Activated T-helper 2 cell treated with anti-CD3 and anti-CD28 coated beads, Interferon-gamma antibody, Interleukin-2, Interleukin-4, amounts not matched to agents 10 μg/mL and 5 μg/mL and 100 μg/mL, durations not matched to agents 14 hours and 24 hours and 36 hours (primary cell): ENCODE measurements around the gene ERC2. TPM values are rescaled to one million over a fixed set of nuclear protein-coding genes. Genes with fewer than 3 reads are reported as not detected.

Source experiments
- DNase-seq: peaks from one replicate; pipeline ENCODE4 v3.0.0; 2021; ENCODE audit warnings: low spot score
- H3K27ac Mint-ChIP-seq: one replicate; pipeline ENCODE4 v1.8.0; 2021; ENCODE audit warnings: mixed read lengths
- H3K27me3 Mint-ChIP-seq: one replicate; pipeline ENCODE4 v1.8.0; 2021; ENCODE audit warnings: low read depth, mixed read lengths
- H3K36me3 Mint-ChIP-seq: one replicate; pipeline ENCODE4 v1.8.0; 2021; ENCODE audit warnings: low read depth, mixed read lengths
- H3K4me1 Mint-ChIP-seq: one replicate; pipeline ENCODE4 v1.8.0; 2021; ENCODE audit warnings: low read depth, mixed read lengths
- H3K4me3 Mint-ChIP-seq: one replicate; pipeline ENCODE4 v1.8.0; 2021; ENCODE audit warnings: low read depth, mild to moderate bottlenecking, moderate library complexity, mixed read lengths
- H3K9me3 Mint-ChIP-seq: one replicate; pipeline ENCODE4 v1.8.0; 2021; ENCODE audit warnings: mixed read lengths
- intact Hi-C: fragments of 100-400 bp; cut with micrococcal nuclease; formaldehyde crosslinking; loops from one replicate; pipeline ENCODE4 v1.15.1; 2023
- total RNA-seq: library from RNA; stranded (reverse); gene quantifications from 2 replicates; pipeline ENCODE4 v1.2.3, GENCODE V29; 2022

ERC2 gene
- total RNA-seq, 1 donor from 2014 or later = 0.09 TPM

DNA sequence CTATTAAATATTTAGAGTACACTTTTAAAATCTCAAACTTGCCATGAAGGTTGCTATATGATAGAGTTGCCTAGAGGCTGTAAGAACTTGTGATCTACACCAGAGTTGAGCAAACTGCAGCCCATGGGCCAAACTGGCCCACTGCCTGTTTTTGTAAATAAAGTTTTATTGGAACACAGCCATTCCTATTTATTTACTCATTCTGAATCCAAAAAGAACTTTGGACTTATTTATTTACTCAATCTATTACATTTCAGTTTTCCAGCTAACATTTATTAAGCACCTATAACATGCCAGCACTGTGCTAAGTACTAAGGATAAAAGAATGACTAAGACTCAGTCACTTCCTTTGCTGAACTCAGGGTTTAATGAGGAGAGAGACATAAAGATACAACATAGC lies 403.6 kb downstream of the ERC2 start:
- DNase-seq = no peak
- no peaks in the 10 kb centered on the region for H3K4me1 Mint-ChIP-seq
- no peak overlapping the region for H3K4me3 Mint-ChIP-seq
- H3K36me3 Mint-ChIP-seq = no peaks in the 10 kb centered on the region
- intact Hi-C loops = no loop called here
- H3K9me3 Mint-ChIP-seq = no peaks in the 10 kb centered on the region
- H3K27me3 Mint-ChIP-seq = no peaks in the 10 kb centered on the region
- H3K27ac Mint-ChIP-seq = no peak overlapping the region

GRCh38 chr3:56061279-56061626 lies 407.0 kb downstream of the ERC2 start:
- intact Hi-C loops = no loop called here
- H3K4me1 Mint-ChIP-seq = no peaks in the 10 kb centered on the region
- H3K9me3 Mint-ChIP-seq = no peaks in the 10 kb centered on the region
- no peaks in the 10 kb centered on the region for H3K36me3 Mint-ChIP-seq
- H3K27ac Mint-ChIP-seq = no peak overlapping the region
- no peaks in the 10 kb centered on the region for H3K27me3 Mint-ChIP-seq
- no peak overlapping the region for H3K4me3 Mint-ChIP-seq
- no peak for DNase-seq

GRCh38 chr3:56060521-56061278 lies 407.6 kb downstream of the ERC2 start:
- Mint-ChIP-seq H3K4me3 (no peak overlapping the region), H3K9me3 (no peaks in the 10 kb centered on the region)

DNA sequence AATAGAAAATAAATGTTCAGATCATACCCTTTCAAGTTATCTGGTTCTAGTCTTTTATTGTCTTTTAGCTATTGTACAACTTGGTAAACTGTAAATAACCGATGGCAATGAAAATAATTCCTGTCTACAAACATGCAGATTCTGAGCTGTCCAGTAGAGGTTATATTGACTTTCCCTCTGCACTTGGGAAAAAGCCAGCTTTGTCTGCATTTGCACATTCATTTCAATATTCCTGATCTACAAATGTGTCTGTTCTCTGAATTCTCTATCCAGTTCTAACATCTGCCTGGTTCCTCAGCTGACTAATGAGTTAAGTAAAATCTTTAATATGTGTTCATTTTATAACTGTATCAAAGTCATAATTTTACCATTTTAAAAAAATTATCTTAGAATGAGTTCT lies 408.5 kb downstream of the ERC2 start:
- intact Hi-C loops = no loop called here
- DNase-seq = no peak
- no peaks in the 10 kb centered on the region for H3K27me3 Mint-ChIP-seq
- H3K4me3 Mint-ChIP-seq = no peak overlapping the region
- H3K4me1 Mint-ChIP-seq = no peaks in the 10 kb centered on the region
- H3K27ac Mint-ChIP-seq = no peak overlapping the region
- no peaks in the 10 kb centered on the region for H3K9me3 Mint-ChIP-seq
- H3K36me3 Mint-ChIP-seq = no peaks in the 10 kb centered on the region

More at GRCh38 chr3:56060521-56061278, 407.6 kb downstream of the ERC2 start:
- no peaks in the 10 kb centered on the region for H3K36me3 Mint-ChIP-seq
- no peak overlapping the region for H3K27ac Mint-ChIP-seq
- DNase-seq = no peak
- no peaks in the 10 kb centered on the region for H3K27me3 Mint-ChIP-seq
- intact Hi-C loops = no loop called here
- no peaks in the 10 kb centered on the region for H3K4me1 Mint-ChIP-seq

DNA sequence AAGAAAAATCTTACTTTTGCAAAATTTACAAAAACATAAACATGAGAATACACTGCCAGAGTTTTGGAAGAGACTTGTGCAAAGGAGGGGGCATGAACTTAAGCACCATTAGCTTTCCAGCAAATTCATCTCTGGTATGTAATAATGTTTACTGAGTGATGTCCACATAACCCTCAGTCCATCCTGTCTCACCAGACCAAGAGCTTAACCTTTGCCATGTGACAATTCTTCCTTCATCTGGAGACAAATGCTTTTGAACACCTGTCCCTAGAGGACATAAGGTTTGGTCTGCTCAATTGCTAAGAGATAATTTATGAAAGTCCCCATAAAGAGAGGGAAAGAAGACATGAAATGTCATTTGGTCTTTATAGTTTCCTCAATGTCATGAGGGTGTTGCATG lies 412.3 kb downstream of the ERC2 start:
- Mint-ChIP-seq H3K27me3 (no peaks in the 10 kb centered on the region), H3K9me3 (no peaks in the 10 kb centered on the region), H3K36me3 (no peaks in the 10 kb centered on the region), H3K4me3 (no peak overlapping the region), H3K27ac (no peak overlapping the region), H3K4me1 (no peaks in the 10 kb centered on the region)
- no peak for DNase-seq
- intact Hi-C loops = no loop called here

DNA sequence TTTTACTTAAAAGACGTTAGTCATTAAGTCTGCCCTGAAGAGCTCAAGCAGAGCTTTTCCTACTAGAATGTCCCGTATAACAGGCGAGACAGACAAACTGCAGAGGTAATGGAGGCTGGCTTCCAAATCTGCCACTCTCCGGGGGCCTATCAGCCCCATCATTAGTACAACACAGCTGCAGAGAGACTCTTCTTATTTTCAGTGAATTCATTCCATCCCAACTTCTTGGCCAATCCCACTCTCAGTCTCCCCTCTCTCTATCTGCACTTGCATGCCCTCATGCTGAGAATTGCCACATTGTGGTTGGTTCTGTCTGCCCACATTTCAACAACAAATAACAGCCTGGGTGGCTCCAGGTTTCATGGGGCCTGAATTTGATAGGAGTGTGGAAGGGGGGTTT lies 412.7 kb downstream of the ERC2 start:
- no peak overlapping the region for H3K27ac Mint-ChIP-seq
- no peaks in the 10 kb centered on the region for H3K36me3 Mint-ChIP-seq
- no peaks in the 10 kb centered on the region for H3K27me3 Mint-ChIP-seq
- no peaks in the 10 kb centered on the region for H3K9me3 Mint-ChIP-seq
- no peak overlapping the region for H3K4me3 Mint-ChIP-seq
- intact Hi-C loops = no loop called here
- DNase-seq = no peak
- H3K4me1 Mint-ChIP-seq = no peaks in the 10 kb centered on the region

- Mint-ChIP-seq H3K4me3 (no peak overlapping the region), H3K36me3 (no peaks in the 10 kb centered on the region), H3K27ac (no peak overlapping the region), H3K9me3 (no peaks in the 10 kb centered on the region), H3K4me1 (no peaks in the 10 kb centered on the region), H3K27me3 (no peaks in the 10 kb centered on the region)
- no peak for DNase-seq
- intact Hi-C loops = no loop called here
These were observed 413.4 kb downstream of the ERC2 start for GRCh38 chr3:56054844-56055243.

DNA sequence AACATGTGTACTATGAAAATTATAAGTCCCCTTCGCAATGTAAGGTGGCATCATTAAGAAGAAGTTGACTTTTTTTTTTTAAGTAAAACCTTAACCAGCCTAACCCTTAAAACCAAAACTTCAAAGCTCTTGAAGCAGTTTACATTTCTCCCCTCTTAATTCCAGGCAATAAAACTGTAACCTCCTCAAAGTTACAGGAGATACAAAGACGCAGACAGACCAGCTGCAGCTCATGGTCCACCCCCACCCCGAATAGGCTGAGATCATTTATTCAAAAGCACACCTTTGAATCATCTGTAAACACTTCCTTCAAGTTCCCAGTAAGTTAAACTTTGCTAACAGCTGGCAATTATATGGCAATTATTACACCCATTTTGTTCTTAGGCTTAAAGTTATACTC lies 414.5 kb downstream of the ERC2 start:
- no peaks in the 10 kb centered on the region for H3K36me3 Mint-ChIP-seq
- no peaks in the 10 kb centered on the region for H3K4me1 Mint-ChIP-seq
- intact Hi-C loops = no loop called here
- no peak overlapping the region for H3K4me3 Mint-ChIP-seq
- H3K27ac Mint-ChIP-seq = no peak overlapping the region
- no peaks in the 10 kb centered on the region for H3K27me3 Mint-ChIP-seq
- no peaks in the 10 kb centered on the region for H3K9me3 Mint-ChIP-seq
- DNase-seq = no peak

GRCh38 chr3:56052188-56052587 lies 416.1 kb downstream of the ERC2 start:
- Mint-ChIP-seq H3K27me3 (no peaks in the 10 kb centered on the region), H3K36me3 (no peaks in the 10 kb centered on the region), H3K27ac (no peak overlapping the region), H3K4me3 (no peak overlapping the region), H3K4me1 (no peaks in the 10 kb centered on the region), H3K9me3 (no peaks in the 10 kb centered on the region)
- intact Hi-C loops = no loop called here
- no peak for DNase-seq

DNA sequence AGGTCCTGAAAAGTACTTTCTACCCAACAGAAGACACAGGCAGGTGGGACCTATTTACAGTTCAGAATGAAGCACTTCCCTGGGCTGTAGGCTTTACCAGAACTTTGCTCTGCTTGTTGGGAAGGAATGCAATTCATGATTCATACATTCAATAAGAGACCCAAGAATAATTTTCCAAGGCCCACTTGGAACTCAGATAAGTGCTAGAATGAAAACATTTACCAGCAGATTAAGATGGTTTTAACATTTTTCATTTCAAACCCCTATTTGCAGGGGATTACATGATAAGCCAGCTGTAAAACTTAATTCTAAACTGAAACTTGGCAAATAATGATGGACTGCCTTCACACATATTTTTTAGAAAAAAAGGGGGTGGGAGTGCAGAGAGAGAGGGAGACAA lies 417.2 kb downstream of the ERC2 start:
- Mint-ChIP-seq H3K4me1 (no peaks in the 10 kb centered on the region), H3K9me3 (no peaks in the 10 kb centered on the region), H3K36me3 (no peaks in the 10 kb centered on the region), H3K27ac (no peak overlapping the region), H3K27me3 (no peaks in the 10 kb centered on the region), H3K4me3 (no peak overlapping the region)
- no peak for DNase-seq
- intact Hi-C loops = no loop called here

DNA sequence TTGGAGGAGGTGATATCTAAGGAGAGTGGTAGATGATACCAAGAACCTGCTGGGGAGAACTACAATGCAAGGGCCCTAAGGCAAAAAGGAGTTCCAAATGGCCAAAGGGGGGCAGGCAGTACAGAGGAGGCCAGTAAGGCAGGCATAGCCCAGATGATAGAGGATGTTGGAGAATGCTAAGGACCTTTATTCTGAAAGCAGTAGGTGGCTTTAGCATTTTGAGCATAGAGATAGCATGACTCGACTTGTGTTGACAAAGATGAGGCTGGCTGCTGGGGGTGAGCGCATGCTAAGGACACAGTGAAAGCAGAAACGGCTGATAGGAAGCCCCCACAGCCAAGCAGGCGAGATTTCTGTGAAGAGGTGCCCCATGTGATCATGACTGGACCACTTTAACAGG lies 419.3 kb downstream of the ERC2 start:
- H3K36me3 Mint-ChIP-seq = no peaks in the 10 kb centered on the region
- H3K27ac Mint-ChIP-seq = no peak overlapping the region
- H3K4me3 Mint-ChIP-seq = no peak overlapping the region
- H3K4me1 Mint-ChIP-seq = no peaks in the 10 kb centered on the region
- no peaks in the 10 kb centered on the region for H3K27me3 Mint-ChIP-seq
- intact Hi-C loops = no loop called here
- H3K9me3 Mint-ChIP-seq = no peaks in the 10 kb centered on the region
- DNase-seq = no peak

DNA sequence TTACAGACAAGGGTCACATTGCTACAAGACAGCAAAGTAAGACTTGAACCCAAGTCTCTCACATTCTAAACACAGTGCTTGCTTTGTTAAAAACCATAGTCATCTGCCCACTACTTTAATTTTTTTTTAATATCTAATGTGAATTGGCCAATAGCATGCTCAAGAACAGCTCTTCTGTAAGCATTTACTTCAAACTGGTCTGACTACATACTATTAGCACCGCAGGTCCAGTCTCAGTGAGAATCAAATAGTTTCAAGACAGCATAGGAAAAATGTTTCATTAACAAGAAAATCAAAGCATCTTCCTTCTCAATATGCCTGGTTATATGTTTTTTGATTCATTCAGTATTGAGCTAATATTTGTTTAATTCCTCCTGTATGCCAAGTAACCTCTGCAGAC lies 419.9 kb downstream of the ERC2 start:
- H3K4me3 Mint-ChIP-seq = no peak overlapping the region
- no peaks in the 10 kb centered on the region for H3K27me3 Mint-ChIP-seq
- intact Hi-C loops = no loop called here
- H3K4me1 Mint-ChIP-seq = no peaks in the 10 kb centered on the region
- H3K36me3 Mint-ChIP-seq = no peaks in the 10 kb centered on the region
- no peaks in the 10 kb centered on the region for H3K9me3 Mint-ChIP-seq
- DNase-seq = no peak
- no peak overlapping the region for H3K27ac Mint-ChIP-seq

DNA sequence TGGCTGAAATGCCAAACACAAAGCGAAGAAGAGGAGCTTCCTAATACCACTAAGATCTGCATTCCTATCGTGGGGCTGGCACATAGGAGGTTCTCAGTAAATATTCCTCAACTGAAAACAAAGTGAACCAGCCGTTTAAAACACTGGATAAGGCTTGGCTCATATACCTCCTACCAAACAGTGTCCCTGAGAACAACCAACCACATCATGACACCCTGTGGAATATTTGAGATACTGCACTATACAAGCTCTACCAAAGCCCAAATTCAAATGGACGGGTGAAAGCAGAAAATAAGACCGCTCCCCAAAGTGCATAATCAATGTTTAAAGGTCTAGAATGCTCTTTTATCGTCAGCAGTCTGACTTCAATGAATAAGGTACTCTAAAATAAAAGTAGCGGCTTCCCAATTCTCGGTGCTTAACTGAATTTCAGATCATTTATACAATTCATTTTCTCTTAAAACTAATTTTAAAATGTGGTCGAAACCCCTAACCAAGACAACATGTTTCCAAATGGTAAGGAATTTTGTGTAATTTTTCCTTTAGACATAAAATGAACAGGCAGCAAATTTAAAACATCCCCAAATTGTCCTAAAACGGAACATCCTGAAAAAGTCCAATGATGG lies 425.8 kb downstream of the ERC2 start:
- H3K27ac Mint-ChIP-seq = no peak overlapping the region
- intact Hi-C loops = no loop called here
- no peak for DNase-seq
- H3K36me3 Mint-ChIP-seq = no peaks in the 10 kb centered on the region
- no peaks in the 10 kb centered on the region for H3K4me1 Mint-ChIP-seq
- no peak overlapping the region for H3K4me3 Mint-ChIP-seq
- no peaks in the 10 kb centered on the region for H3K27me3 Mint-ChIP-seq
- H3K9me3 Mint-ChIP-seq = peaks cover 10% of the 10 kb centered on the region
